Transverse colon (tissue), 4 donors: ENCODE results near the gene RPAP3.

Experiments
- POLR2AphosphoS5 ChIP-seq, 3 donors: sonication (generic); formaldehyde crosslinking; IDR thresholded peaks; one replicate each; pipeline ENCODE4 v1.6.1; 2016; ENCODE audit warnings: antibody characterized with exemption in 3 of 3
- TF ChIP-seq, protein P1 (sequence below), 5 experiments: fragments of 200-600 bp in 3 of 5; fragments of 450-650 bp in 2 of 5; sonication (generic) in 3 of 5; IDR thresholded peaks; 1 replicate in 2 of 5; 2 replicates in 3 of 5; pipeline ENCODE4 v1.5.1; 2016 to 2017; ENCODE audit warnings: antibody characterized with exemption in 5 of 5, inconsistent platforms in 3 of 5, mild to moderate bottlenecking in 2 of 5, moderate library complexity in 1 of 5

DNA sequence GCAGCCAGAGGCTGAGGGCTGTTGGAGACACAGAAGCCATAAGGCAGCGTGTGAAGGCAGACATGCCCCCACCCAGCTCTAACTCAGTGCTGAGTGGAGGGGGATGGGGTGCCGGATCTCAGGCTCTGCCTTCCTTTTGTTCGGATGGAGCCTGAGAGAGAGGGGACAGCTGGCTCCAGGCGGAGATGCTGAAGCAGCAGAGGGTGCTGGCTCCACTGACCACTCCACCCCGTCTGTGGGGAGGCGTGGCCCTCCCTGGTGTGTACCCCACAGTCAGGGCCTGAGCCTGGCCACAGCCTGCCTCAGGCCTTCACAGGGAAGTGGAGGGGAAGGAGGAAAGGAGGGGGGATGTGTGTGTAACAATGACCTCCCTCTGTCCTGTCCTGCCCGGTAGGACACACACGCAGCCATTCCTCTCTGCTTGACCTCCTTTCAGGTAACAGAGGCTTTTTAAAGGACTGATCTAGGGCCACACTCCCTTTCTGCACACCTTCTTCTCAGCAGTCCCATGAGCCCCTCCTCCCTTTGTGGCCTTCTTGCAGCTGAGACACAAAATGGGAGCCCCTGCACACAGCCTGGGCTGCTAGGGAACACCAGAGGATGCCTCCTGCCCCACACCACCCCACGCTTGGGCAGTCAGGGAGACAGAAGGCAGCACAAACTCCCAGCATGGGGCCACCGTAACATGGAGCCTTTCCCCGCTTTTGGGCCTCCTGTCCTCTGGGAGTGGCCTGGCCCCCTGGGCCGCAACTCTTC, 29.1 kb upstream of the RPAP3 start:
- TF ChIP-seq, protein P1, sequence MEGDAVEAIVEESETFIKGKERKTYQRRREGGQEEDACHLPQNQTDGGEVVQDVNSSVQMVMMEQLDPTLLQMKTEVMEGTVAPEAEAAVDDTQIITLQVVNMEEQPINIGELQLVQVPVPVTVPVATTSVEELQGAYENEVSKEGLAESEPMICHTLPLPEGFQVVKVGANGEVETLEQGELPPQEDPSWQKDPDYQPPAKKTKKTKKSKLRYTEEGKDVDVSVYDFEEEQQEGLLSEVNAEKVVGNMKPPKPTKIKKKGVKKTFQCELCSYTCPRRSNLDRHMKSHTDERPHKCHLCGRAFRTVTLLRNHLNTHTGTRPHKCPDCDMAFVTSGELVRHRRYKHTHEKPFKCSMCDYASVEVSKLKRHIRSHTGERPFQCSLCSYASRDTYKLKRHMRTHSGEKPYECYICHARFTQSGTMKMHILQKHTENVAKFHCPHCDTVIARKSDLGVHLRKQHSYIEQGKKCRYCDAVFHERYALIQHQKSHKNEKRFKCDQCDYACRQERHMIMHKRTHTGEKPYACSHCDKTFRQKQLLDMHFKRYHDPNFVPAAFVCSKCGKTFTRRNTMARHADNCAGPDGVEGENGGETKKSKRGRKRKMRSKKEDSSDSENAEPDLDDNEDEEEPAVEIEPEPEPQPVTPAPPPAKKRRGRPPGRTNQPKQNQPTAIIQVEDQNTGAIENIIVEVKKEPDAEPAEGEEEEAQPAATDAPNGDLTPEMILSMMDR (IDR thresholded peaks at IDR 0.05) = no peak
- TF ChIP-seq POLR2AphosphoS5 (IDR thresholded peaks at IDR 0.05) = no peak
